HCT116 (cell line): ENCODE results near the gene RPF1.
"Not testable (repeated sequence)": the region's sequence is repeated elsewhere in the genome, so short reads cannot be mapped to it uniquely, and the experiment has no call there.

Experiments
- CTCF ChIP-seq, 3 experiments: fragments of 200-600 bp in 1 of 3; sonication (generic) in 1 of 3; IDR thresholded peaks in 2 of 3; conservative IDR thresholded peaks in 1 of 3; 2 replicates each; pipeline ENCODE4 v1.5.1; 2012 to 2017; ENCODE audit warnings: low read depth in 2 of 3, low read length in 2 of 3, antibody characterized with exemption in 1 of 3, borderline replicate concordance in 1 of 3, control low read depth in 1 of 3, mild to moderate bottlenecking in 1 of 3, mixed read lengths in 1 of 3, mixed run types in 1 of 3, moderate library complexity in 1 of 3; ENCODE audit not compliant: insufficient read depth in 1 of 3
- EGR1 ChIP-seq: IDR thresholded peaks from 2 replicates; pipeline ENCODE4 v1.6.1; 2012; ENCODE audit warnings: low read depth
- ELF1 ChIP-seq: IDR thresholded peaks from 2 replicates; pipeline ENCODE4 v1.6.1; 2012; ENCODE audit warnings: low read depth, borderline replicate concordance
- EZH2 ChIP-seq: fragments of 200-600 bp; sonication (generic); IDR thresholded peaks from 2 replicates; pipeline ENCODE4 v1.6.1; 2017; ENCODE audit warnings: antibody characterized with exemption, mixed run types
- EZH2phosphoT487 ChIP-seq: fragments of 200-600 bp; IDR thresholded peaks from 2 replicates; pipeline ENCODE4 v1.6.1; 2018; ENCODE audit warnings: antibody characterized with exemption, borderline replicate concordance
- JUND ChIP-seq: IDR thresholded peaks from 2 replicates; pipeline ENCODE4 v1.6.1; 2012
- POLR2A ChIP-seq: IDR thresholded peaks from 2 replicates; pipeline ENCODE4 v1.7.0; 2011; ENCODE audit warnings: borderline replicate concordance; ENCODE audit not compliant: insufficient read depth, insufficient read length; ENCODE audit errors: extremely low read depth
- RAD21 ChIP-seq: IDR thresholded peaks from 2 replicates; pipeline ENCODE4 v1.6.1; 2012; ENCODE audit warnings: low read depth, mild to moderate bottlenecking
- REST ChIP-seq: IDR thresholded peaks from 2 replicates; pipeline ENCODE4 v1.6.1; 2012; ENCODE audit warnings: low read depth
- SIN3A ChIP-seq: IDR thresholded peaks from 2 replicates; pipeline ENCODE4 v1.6.1; 2012; ENCODE audit warnings: low read depth
- SP1 ChIP-seq: IDR thresholded peaks from 2 replicates; pipeline ENCODE4 v1.6.1; 2012; ENCODE audit warnings: low read depth
- SRF ChIP-seq: IDR thresholded peaks from 2 replicates; pipeline ENCODE4 v1.6.1; 2012; ENCODE audit warnings: low read depth
- ZBTB33 ChIP-seq: IDR thresholded peaks from 2 replicates; pipeline ENCODE4 v1.6.1; 2011; ENCODE audit warnings: mild to moderate bottlenecking, low read length, moderate library complexity; ENCODE audit not compliant: insufficient replicate concordance; ENCODE audit errors: extremely low read depth
- ZNF274 ChIP-seq: fragments of 200-500 bp; sonication (Bioruptor generic); IDR thresholded peaks from 2 replicates; pipeline ENCODE4 v1.6.1; 2014; ENCODE audit warnings: mild to moderate bottlenecking, low read depth, low read length, inconsistent platforms

GRCh38 chr1:84442747-84443646, 36.1 kb upstream of the RPF1 start:
- TF ChIP-seq JUND; ZNF274; POLR2A; ZBTB33; CTCF (IDR thresholded peaks at IDR 0.05 in 2 of 3, conservative IDR thresholded peaks at IDR 0.05 in 1 of 3; ENCODE audit: borderline replicate concordance in 1 of 3, insufficient read depth in 1 of 3, low read depth in 2 of 3, low read length in 2 of 3); ELF1; EZH2; RAD21; SRF; SP1; REST; EGR1; SIN3A; EZH2phosphoT487: not testable (repeated sequence)
